Neural cell (in vitro differentiated cells): ENCODE results near the gene TMEM176B. TPM values are rescaled to one million over a fixed set of nuclear protein-coding genes. Genes with fewer than 3 reads are reported as not detected.

Experiments
- H2AFZ ChIP-seq: fragments of 200-600, 300-800 bp; sonication (generic), shearing (Covaris generic); 2 replicates; pipeline ENCODE4 v1.6.0; 2014; ENCODE audit warnings: low read depth, mild to moderate bottlenecking, antibody characterized with exemption, low read length, moderate library complexity
- H3F3A ChIP-seq: fragments of 200-600 bp; shearing (Covaris generic); 2 replicates; pipeline ENCODE4 v1.6.1; 2016; ENCODE audit warnings: mild to moderate bottlenecking, moderate library complexity, mixed read lengths, antibody characterized with exemption, low read length; ENCODE audit not compliant: insufficient read depth, poor library complexity, severe bottlenecking
- H3K27ac ChIP-seq: fragments of 200-600, 300-800 bp; sonication (generic), shearing (Covaris generic); 2 replicates; pipeline ENCODE4 v1.5.1; 2014; ENCODE audit warnings: mild to moderate bottlenecking, low read length, moderate library complexity
- H3K27me3 ChIP-seq: fragments of 300-800, 200-600 bp; sonication (generic), shearing (Covaris generic); 2 replicates; pipeline ENCODE4 v1.6.0; 2014; ENCODE audit warnings: mild to moderate bottlenecking, low read depth, low read length, moderate library complexity; ENCODE audit not compliant: insufficient read depth
- H3K36me3 ChIP-seq: fragments of 300-800, 200-600 bp; sonication (generic), shearing (Covaris generic); 2 replicates; pipeline ENCODE4 v1.5.1; 2014; ENCODE audit warnings: mild to moderate bottlenecking, antibody characterized with exemption, low read length, moderate library complexity; ENCODE audit not compliant: insufficient read depth
- H3K4me2 ChIP-seq: fragments of 300-800, 200-600 bp; sonication (generic), shearing (Covaris generic); 2 replicates; pipeline ENCODE4 v1.6.0; 2014; ENCODE audit warnings: mild to moderate bottlenecking, low read length
- H3K4me3 ChIP-seq: fragments of 300-800, 200-600 bp; sonication (generic), shearing (Covaris generic); 2 replicates; pipeline ENCODE4 v1.5.1; 2014; ENCODE audit warnings: mild to moderate bottlenecking, low read length, moderate library complexity
- H3K79me2 ChIP-seq: fragments of 200-600 bp; shearing (Covaris generic); replicated peaks from 2 replicates; pipeline ENCODE4 v1.6.0; 2014; ENCODE audit warnings: mild to moderate bottlenecking, low read length, moderate library complexity; ENCODE audit not compliant: insufficient read depth
- H3K9ac ChIP-seq: fragments of 300-800, 200-600 bp; sonication (generic), shearing (Covaris generic); 2 replicates; pipeline ENCODE4 v1.6.1; 2016; ENCODE audit warnings: mild to moderate bottlenecking, low read length, mixed read lengths
- H3K9me2 ChIP-seq: fragments of 200-600 bp; shearing (Covaris generic); 2 replicates; pipeline ENCODE4 v1.6.1; 2016; ENCODE audit warnings: mild to moderate bottlenecking, low read length, mixed read lengths; ENCODE audit not compliant: insufficient read depth
- H3K9me3 ChIP-seq: fragments of 200-600, 300-800 bp; sonication (generic), shearing (Covaris generic); 2 replicates; pipeline ENCODE4 v1.6.1; 2016; ENCODE audit warnings: mild to moderate bottlenecking, mixed run types, low read length, moderate library complexity, mixed read lengths
- H4K20me1 ChIP-seq: fragments of 200-600 bp; shearing (Covaris generic); 2 replicates; pipeline ENCODE4 v1.6.1; 2016; ENCODE audit warnings: mild to moderate bottlenecking, mixed run types; ENCODE audit not compliant: insufficient read depth
- EP300 ChIP-seq: fragments of 450-650 bp; conservative IDR thresholded peaks from 2 replicates; pipeline ENCODE4 v1.6.1; 2014; ENCODE audit warnings: antibody characterized with exemption, mild to moderate bottlenecking, moderate library complexity; ENCODE audit not compliant: poor library complexity, severe bottlenecking
- EZH2 ChIP-seq: fragments of 200-600, 300-800 bp; shearing (Covaris generic), sonication (generic); IDR thresholded peaks from 2 replicates; pipeline ENCODE4 v1.6.1; 2014; ENCODE audit warnings: antibody characterized with exemption, low read length, borderline replicate concordance, mild to moderate bottlenecking; ENCODE audit not compliant: insufficient read depth, poor library complexity, severe bottlenecking
- MXI1 ChIP-seq: fragments of 450-650 bp; conservative IDR thresholded peaks from 2 replicates; pipeline ENCODE4 v1.6.1; 2014; ENCODE audit warnings: antibody characterized with exemption, mild to moderate bottlenecking; ENCODE audit not compliant: poor library complexity, severe bottlenecking
- POLR2AphosphoS5 ChIP-seq: IDR thresholded peaks from 2 replicates; pipeline ENCODE4 v1.6.1; 2012
- RAD21 ChIP-seq: fragments of 450-650 bp; conservative IDR thresholded peaks from 2 replicates; pipeline ENCODE4 v1.6.1; 2014; ENCODE audit warnings: antibody characterized with exemption, mild to moderate bottlenecking, moderate library complexity
- REST ChIP-seq: IDR thresholded peaks from 2 replicates; pipeline ENCODE4 v1.6.1; 2012; ENCODE audit warnings: borderline replicate concordance
- SMC3 ChIP-seq: fragments of 450-650 bp; conservative IDR thresholded peaks from 2 replicates; pipeline ENCODE4 v1.6.1; 2014; ENCODE audit warnings: antibody characterized with exemption, mild to moderate bottlenecking, moderate library complexity; ENCODE audit not compliant: poor library complexity
- TAF1 ChIP-seq: IDR thresholded peaks from 2 replicates; pipeline ENCODE4 v1.6.1; 2012; ENCODE audit warnings: low read depth
- polyA plus RNA-seq: library from polyadenylated mRNA; depleted of rRNA; stranded (reverse); fragments of >200 nt; gene quantifications from 2 replicates; pipeline ENCODE4 v1.2.3, GENCODE V29; 2014
- TF ChIP-seq, protein P1 (sequence below): fragments of 450-650 bp; IDR thresholded peaks from 2 replicates; pipeline ENCODE4 v1.5.1; 2014; ENCODE audit warnings: antibody characterized with exemption, mild to moderate bottlenecking, moderate library complexity; ENCODE audit not compliant: poor library complexity, severe bottlenecking

TMEM176B gene
- polyA plus RNA-seq, 1 donor from 2014 or later = 1.9 TPM

- H2AFZ ChIP-seq = no peak overlapping the region
- H3K9ac ChIP-seq = no peak overlapping the region
- no peak overlapping the region for H3K27ac ChIP-seq
- no peak overlapping the region for H3K4me2 ChIP-seq
- H4K20me1 ChIP-seq = no peaks in the 10 kb centered on the region
- H3K4me3 ChIP-seq = no peak overlapping the region
- no peaks in the 10 kb centered on the region for H3K9me2 ChIP-seq
- H3K9me3 ChIP-seq = no peaks in the 10 kb centered on the region
- H3K36me3 ChIP-seq = no peaks in the 10 kb centered on the region
- no peaks in the 10 kb centered on the region for H3K27me3 ChIP-seq
- TF ChIP-seq TAF1 (no peak), EZH2 (no peak), POLR2AphosphoS5 (no peak), EP300 (no peak), RAD21 (no peak), REST (no peak), MXI1 (no peak), SMC3 (no peak)
- TF ChIP-seq, protein P1, sequence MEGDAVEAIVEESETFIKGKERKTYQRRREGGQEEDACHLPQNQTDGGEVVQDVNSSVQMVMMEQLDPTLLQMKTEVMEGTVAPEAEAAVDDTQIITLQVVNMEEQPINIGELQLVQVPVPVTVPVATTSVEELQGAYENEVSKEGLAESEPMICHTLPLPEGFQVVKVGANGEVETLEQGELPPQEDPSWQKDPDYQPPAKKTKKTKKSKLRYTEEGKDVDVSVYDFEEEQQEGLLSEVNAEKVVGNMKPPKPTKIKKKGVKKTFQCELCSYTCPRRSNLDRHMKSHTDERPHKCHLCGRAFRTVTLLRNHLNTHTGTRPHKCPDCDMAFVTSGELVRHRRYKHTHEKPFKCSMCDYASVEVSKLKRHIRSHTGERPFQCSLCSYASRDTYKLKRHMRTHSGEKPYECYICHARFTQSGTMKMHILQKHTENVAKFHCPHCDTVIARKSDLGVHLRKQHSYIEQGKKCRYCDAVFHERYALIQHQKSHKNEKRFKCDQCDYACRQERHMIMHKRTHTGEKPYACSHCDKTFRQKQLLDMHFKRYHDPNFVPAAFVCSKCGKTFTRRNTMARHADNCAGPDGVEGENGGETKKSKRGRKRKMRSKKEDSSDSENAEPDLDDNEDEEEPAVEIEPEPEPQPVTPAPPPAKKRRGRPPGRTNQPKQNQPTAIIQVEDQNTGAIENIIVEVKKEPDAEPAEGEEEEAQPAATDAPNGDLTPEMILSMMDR = no peak
- no peaks in the 10 kb centered on the region for H3K79me2 ChIP-seq
- no peaks in the 10 kb centered on the region for H3F3A ChIP-seq
Observed at GRCh38 chr7:150842018-150842417, 41.9 kb upstream of the TMEM176B start.

DNA sequence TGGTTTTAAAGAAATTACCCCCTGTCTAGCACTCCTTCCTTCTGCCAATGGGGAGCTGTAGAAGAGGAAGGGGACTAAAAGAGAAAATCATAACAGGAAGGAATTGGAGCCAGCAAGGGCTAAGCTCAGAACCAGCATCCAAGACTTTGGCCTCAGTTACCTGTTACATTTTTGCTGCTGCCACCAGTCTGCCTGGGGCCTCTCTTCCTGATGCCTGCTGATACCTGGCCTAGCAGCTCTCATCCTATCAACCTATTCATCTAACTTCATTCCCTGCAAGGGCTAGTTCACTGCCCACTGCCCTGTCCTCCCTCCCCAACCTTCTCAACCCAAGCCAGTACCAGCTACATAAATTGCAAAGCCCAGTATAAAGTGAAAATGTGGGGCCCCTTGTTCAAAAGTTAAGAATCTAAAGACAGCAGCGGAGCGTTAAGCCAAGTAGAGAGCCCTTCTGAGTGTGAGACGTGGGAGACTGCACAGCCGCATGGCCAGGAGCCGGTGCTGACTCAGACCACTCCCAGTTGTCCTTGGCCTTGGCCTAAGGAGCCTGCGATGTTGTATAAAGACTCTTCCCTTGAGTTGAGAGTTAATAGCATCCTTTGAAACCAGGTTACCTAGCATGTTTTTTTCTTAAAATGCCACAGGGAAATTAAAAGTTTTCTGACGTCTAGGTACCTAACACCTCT is 38.9 kb upstream of the TMEM176B start:
- Histone ChIP-seq H3K27ac (no peak overlapping the region), H3K27me3 (no peaks in the 10 kb centered on the region), H3K79me2 (no peaks in the 10 kb centered on the region), H3K9me3 (no peaks in the 10 kb centered on the region), H3K4me3 (no peak overlapping the region), H3K4me2 (no peak overlapping the region), H3K9me2 (no peaks in the 10 kb centered on the region), H2AFZ (no peak overlapping the region), H4K20me1 (no peaks in the 10 kb centered on the region), H3K36me3 (no peaks in the 10 kb centered on the region), H3K9ac (no peak overlapping the region), H3F3A (no peaks in the 10 kb centered on the region)
- TF ChIP-seq RAD21 = no peak
- TF ChIP-seq SMC3 = no peak
- TF ChIP-seq, protein P1 = no peak
- no peak for TF ChIP-seq EP300
- no peak for TF ChIP-seq POLR2AphosphoS5
- TF ChIP-seq REST = no peak
- no peak for TF ChIP-seq EZH2
- TF ChIP-seq MXI1 = no peak
- TF ChIP-seq TAF1 = no peak
